ENCODE data around the gene ZBTB48.

DNA sequence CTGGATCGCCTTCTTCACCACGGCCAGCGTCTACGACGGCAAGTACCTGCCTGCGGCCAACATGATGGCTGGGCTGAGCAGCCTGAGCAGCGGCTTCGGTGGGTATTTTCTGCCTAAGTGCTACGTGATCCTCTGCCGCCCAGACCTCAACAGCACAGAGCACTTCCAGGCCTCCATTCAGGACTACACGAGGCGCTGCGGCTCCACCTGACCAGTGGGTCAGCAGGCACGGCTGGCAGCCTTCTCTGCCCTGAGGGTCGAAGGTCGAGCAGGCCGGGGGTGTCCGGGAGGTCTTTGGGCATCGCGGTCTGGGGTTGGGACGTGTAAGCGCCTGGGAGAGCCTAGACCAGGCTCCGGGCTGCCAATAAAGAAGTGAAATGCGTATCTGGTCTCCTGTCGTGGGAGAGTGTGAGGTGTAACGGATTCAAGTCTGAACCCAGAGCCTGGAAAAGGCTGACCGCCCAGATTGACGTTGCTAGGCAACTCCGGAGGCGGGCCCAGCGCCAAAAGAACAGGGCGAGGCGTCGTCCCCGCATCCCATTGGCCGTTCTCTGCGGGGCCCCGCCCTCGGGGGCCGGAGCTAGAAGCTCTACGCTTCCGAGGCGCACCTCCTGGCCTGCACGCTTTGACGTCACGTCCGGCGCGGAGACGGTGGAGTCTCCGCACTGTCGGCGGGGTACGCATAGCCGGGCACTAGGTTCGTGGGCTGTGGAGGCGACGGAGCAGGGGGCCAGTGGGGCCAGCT is at the start of gene ZBTB48:
- TF ChIP-seq CTCF (IDR thresholded peaks at IDR 0.05; ENCODE audit: insufficient read depth, low read depth, low read length) (no peak), EZH2 (IDR thresholded peaks at IDR 0.05; ENCODE audit: insufficient read depth, low read length) (no peak)

All from astrocyte (in vitro differentiated cells and primary cell).